Endodermal cell (in vitro differentiated cells): ENCODE data around the gene C4orf33. TPM values are rescaled to one million over a fixed set of nuclear protein-coding genes. Genes with fewer than 3 reads are reported as not detected.

Experiments
- DNase-seq: peaks from one replicate; pipeline ENCODE4 v3.0.0-alpha.2; 2017
- H3K27ac ChIP-seq: 2 replicates; pipeline ENCODE4 v1.5.1; 2013; ENCODE audit warnings: mild to moderate bottlenecking, low read depth, low read length, moderate library complexity
- H3K27me3 ChIP-seq: 2 replicates; pipeline ENCODE4 v1.6.1; 2013; ENCODE audit warnings: mild to moderate bottlenecking, low read length, moderate library complexity; ENCODE audit not compliant: insufficient read depth, control insufficient read depth, poor library complexity, severe bottlenecking
- H3K36me3 ChIP-seq: 2 replicates; pipeline ENCODE4 v1.7.0; 2013; ENCODE audit warnings: mild to moderate bottlenecking, low read length, moderate library complexity; ENCODE audit not compliant: control insufficient read depth, insufficient read depth
- H3K4me1 ChIP-seq: one replicate; pipeline ENCODE4 v1.7.0; 2013; ENCODE audit warnings: low read length; ENCODE audit not compliant: control insufficient read depth, insufficient read depth
- H3K4me3 ChIP-seq: 2 replicates; pipeline ENCODE4 v1.5.1; 2013; ENCODE audit warnings: mild to moderate bottlenecking, low read length, moderate library complexity
- H3K9ac ChIP-seq: 2 replicates; pipeline ENCODE4 v1.6.1; 2013; ENCODE audit warnings: mild to moderate bottlenecking, low read length, moderate library complexity; ENCODE audit not compliant: poor library complexity, severe bottlenecking; ENCODE audit errors: extremely low read depth
- H3K9me3 ChIP-seq: 2 replicates; pipeline ENCODE4 v1.6.1; 2013; ENCODE audit warnings: mild to moderate bottlenecking, low read length, moderate library complexity; ENCODE audit not compliant: control insufficient read depth
- H3K27ac Mint-ChIP-seq: 2 replicates; pipeline ENCODE4 v1.8.0; 2020; ENCODE audit warnings: mixed read lengths
- H3K27me3 Mint-ChIP-seq: 2 replicates; pipeline ENCODE4 v1.8.0; 2021; ENCODE audit warnings: mild to moderate bottlenecking, mixed read lengths; ENCODE audit not compliant: insufficient read depth
- H3K36me3 Mint-ChIP-seq: 2 replicates; pipeline ENCODE4 v1.8.0; 2020; ENCODE audit warnings: low read depth, mixed read lengths
- H3K4me1 Mint-ChIP-seq: 2 replicates; pipeline ENCODE4 v1.8.0; 2020; ENCODE audit warnings: mixed read lengths
- H3K4me3 Mint-ChIP-seq: 2 replicates; pipeline ENCODE4 v1.8.0; 2020; ENCODE audit warnings: mild to moderate bottlenecking, moderate library complexity, mixed read lengths
- H3K9me3 Mint-ChIP-seq: 2 replicates; pipeline ENCODE4 v1.8.0; 2020; ENCODE audit warnings: mild to moderate bottlenecking, mixed read lengths
- WGBS, 2 experiments: methylation state at CpG; one replicate each; pipeline versions ENCODE4 v1.1.5 to v1.1.7; 2013; ENCODE audit warnings: missing lambda C conversion rate in 2 of 2, mixed read lengths in 1 of 2; ENCODE audit not compliant: insufficient coverage in 1 of 2, insufficient read length in 1 of 2; 5-methylcytosine and 5-hydroxymethylcytosine counted together
- total RNA-seq, 2 donors: library from RNA; stranded (reverse); fragmentation: NEBNext Ultra II Directional in 1 of 2; extraction: Animal tissue kit (Norgen Biotek cat#: 25700) in 1 of 2; gene quantifications; 2 replicates in 1 of 2; 3 replicates in 1 of 2; pipeline ENCODE4 v1.2.1, GENCODE V29; 2021
- TF ChIP-seq, protein P1 (sequence below): fragments of 200-600 bp; sonication (generic); conservative IDR thresholded peaks from 2 replicates; pipeline ENCODE4 v1.5.0; 2021; ENCODE audit warnings: antibody characterized with exemption, mild to moderate bottlenecking

C4orf33 gene
- total RNA-seq, 2 donors from 2014 or later = 3.6 to 6.1 TPM

DNA sequence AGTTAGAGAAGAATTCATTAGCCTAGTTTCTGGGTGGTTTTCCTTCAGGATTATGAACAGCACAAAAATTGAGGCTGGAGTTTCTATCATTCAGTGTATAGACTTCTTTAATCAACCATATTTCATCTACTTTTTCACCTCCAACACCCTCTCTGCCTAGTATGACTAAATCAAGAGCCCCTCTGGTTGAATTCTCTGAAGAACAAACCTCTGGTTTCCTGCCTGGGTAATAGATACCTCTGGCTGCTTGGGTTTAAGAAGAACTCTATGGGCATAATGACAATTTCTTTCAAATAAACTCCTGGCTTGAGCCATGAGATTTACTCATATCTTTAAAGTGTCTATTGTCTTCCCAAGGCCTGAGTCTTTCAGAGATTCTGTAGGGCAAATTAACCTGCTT is 66.5 kb downstream of the C4orf33 start:
- H3K27ac ChIP-seq = no peak overlapping the region
- Mint-ChIP-seq H3K36me3 (no peaks in the 10 kb centered on the region), H3K9me3 (no peaks in the 10 kb centered on the region), H3K4me3 (no peak overlapping the region), H3K27me3 (peaks cover 4% of the 10 kb centered on the region), H3K4me1 (peaks cover 11% of the 10 kb centered on the region), H3K27ac (no peak overlapping the region)
- H3K9ac ChIP-seq = no peak overlapping the region
- no peak overlapping the region for H3K4me3 ChIP-seq
- peaks cover 10% of the 10 kb centered on the region for H3K9me3 ChIP-seq
- no peaks in the 10 kb centered on the region for H3K27me3 ChIP-seq
- H3K4me1 ChIP-seq = no peaks in the 10 kb centered on the region
- TF ChIP-seq, protein P1, sequence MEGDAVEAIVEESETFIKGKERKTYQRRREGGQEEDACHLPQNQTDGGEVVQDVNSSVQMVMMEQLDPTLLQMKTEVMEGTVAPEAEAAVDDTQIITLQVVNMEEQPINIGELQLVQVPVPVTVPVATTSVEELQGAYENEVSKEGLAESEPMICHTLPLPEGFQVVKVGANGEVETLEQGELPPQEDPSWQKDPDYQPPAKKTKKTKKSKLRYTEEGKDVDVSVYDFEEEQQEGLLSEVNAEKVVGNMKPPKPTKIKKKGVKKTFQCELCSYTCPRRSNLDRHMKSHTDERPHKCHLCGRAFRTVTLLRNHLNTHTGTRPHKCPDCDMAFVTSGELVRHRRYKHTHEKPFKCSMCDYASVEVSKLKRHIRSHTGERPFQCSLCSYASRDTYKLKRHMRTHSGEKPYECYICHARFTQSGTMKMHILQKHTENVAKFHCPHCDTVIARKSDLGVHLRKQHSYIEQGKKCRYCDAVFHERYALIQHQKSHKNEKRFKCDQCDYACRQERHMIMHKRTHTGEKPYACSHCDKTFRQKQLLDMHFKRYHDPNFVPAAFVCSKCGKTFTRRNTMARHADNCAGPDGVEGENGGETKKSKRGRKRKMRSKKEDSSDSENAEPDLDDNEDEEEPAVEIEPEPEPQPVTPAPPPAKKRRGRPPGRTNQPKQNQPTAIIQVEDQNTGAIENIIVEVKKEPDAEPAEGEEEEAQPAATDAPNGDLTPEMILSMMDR = no peak
- DNase-seq = no peak
- no peaks in the 10 kb centered on the region for H3K36me3 ChIP-seq

DNA sequence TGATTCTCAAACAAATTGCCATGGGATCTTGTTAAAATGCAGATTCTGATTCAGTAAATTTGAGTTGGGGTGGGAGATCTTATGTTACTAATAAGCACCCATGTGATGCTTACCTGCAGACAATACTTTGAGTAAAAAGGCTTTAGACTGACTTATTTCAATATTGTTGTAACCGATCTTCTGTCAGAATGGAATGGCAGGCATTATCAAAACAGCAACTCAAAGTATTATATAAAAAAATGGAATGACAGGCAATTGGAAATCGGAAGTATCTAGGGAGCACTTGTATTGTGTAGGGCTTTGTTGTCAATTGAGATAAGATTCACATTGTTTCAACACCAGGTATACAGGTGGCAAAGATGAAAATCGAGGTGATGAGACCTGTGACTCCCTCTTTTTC is 67.5 kb downstream of the C4orf33 start:
- Histone ChIP-seq H3K36me3 (no peaks in the 10 kb centered on the region), H3K4me1 (no peaks in the 10 kb centered on the region), H3K9ac (no peak overlapping the region), H3K4me3 (peak overlapping the region; percentile 12), H3K27me3 (no peaks in the 10 kb centered on the region), H3K9me3 (peaks cover 5% of the 10 kb centered on the region), H3K27ac (no peak overlapping the region)
- TF ChIP-seq, protein P1 = no peak
- H3K36me3 Mint-ChIP-seq = no peaks in the 10 kb centered on the region
- no peak overlapping the region for H3K4me3 Mint-ChIP-seq
- H3K27me3 Mint-ChIP-seq = peaks cover 4% of the 10 kb centered on the region
- H3K27ac Mint-ChIP-seq = no peak overlapping the region
- WGBS, 2 experiments = 92% methylated on average over 3 of the region's 3 CpGs; no CpG with 5 or more reads in 1 of the 2 experiments
- peaks cover 11% of the 10 kb centered on the region for H3K4me1 Mint-ChIP-seq
- no peak for DNase-seq
- no peaks in the 10 kb centered on the region for H3K9me3 Mint-ChIP-seq

DNA sequence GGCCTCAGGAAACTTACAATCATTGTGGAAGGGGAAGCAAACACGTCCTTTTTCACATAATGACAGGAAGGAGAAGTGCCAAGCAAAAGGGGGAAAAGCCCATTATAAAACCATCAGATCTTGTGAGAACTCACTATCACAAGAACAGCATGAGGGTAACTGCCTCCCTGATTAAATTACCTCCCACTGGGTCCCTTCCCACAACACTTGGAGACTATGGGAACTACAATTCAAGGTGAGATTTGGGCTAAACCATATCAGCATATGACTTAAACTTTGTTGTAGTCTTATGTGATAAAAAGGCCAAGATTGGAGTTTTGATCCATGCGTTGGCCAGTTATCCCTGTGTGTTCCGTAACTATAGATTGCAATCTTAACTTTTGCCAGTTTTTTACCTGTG is 68.3 kb downstream of the C4orf33 start:
- Histone ChIP-seq H3K9me3 (peaks cover 5% of the 10 kb centered on the region), H3K9ac (no peak overlapping the region), H3K27me3 (no peaks in the 10 kb centered on the region), H3K27ac (no peak overlapping the region), H3K4me3 (no peak overlapping the region), H3K36me3 (no peaks in the 10 kb centered on the region), H3K4me1 (no peaks in the 10 kb centered on the region)
- peak; percentile 68 for DNase-seq
- peaks cover 11% of the 10 kb centered on the region for H3K4me1 Mint-ChIP-seq
- no peak overlapping the region for H3K4me3 Mint-ChIP-seq
- H3K9me3 Mint-ChIP-seq = no peaks in the 10 kb centered on the region
- H3K27me3 Mint-ChIP-seq = peaks cover 5% of the 10 kb centered on the region
- 59 to 100% methylated on average over 2 to 3 of the region's 3 CpGs for WGBS, 2 experiments
- H3K36me3 Mint-ChIP-seq = no peaks in the 10 kb centered on the region
- TF ChIP-seq, protein P1 = no peak
- no peak overlapping the region for H3K27ac Mint-ChIP-seq

Other genes starting within 250 kb of the C4orf33 start
- gene SCLT1, start 2.6 kb upstream of the C4orf33 start, total RNA-seq = 10 to 100 TPM; 11.4 to 12.0 TPM